Trophoblast cell (in vitro differentiated cells and primary cell): ENCODE results near the gene RNF157.
"Not testable (repeated sequence)": the region's sequence is repeated elsewhere in the genome, so short reads cannot be mapped to it uniquely, and the experiment has no call there.

Experiments
- DNase-seq, 2 donors: peaks; one replicate each; pipeline ENCODE4 v3.0.0-alpha.2; 2016
- H2AFZ ChIP-seq: 2 replicates; pipeline ENCODE4 v1.6.1; 2013; ENCODE audit warnings: low read length, moderate library complexity, mild to moderate bottlenecking; ENCODE audit not compliant: insufficient read depth, poor library complexity
- H2AK5ac ChIP-seq: 2 replicates; pipeline ENCODE4 v1.6.1; 2013; ENCODE audit warnings: mild to moderate bottlenecking, low read length
- H2BK120ac ChIP-seq: 2 replicates; pipeline ENCODE4 v1.6.1; 2013; ENCODE audit warnings: low read length, mild to moderate bottlenecking, moderate library complexity; ENCODE audit not compliant: insufficient read depth, poor library complexity
- H2BK12ac ChIP-seq: 2 replicates; pipeline ENCODE4 v1.6.1; 2013; ENCODE audit warnings: mild to moderate bottlenecking, low read length, moderate library complexity
- H2BK5ac ChIP-seq: 2 replicates; pipeline ENCODE4 v1.6.1; 2013; ENCODE audit warnings: low read length, low read depth, moderate library complexity, mild to moderate bottlenecking; ENCODE audit not compliant: poor library complexity
- H3K14ac ChIP-seq: 2 replicates; pipeline ENCODE4 v1.6.1; 2013; ENCODE audit warnings: mild to moderate bottlenecking, low read length
- H3K18ac ChIP-seq: 2 replicates; pipeline ENCODE4 v1.6.1; 2013; ENCODE audit warnings: mild to moderate bottlenecking, low read length
- H3K23ac ChIP-seq: 2 replicates; pipeline ENCODE4 v1.6.1; 2013; ENCODE audit warnings: low read length
- H3K27ac ChIP-seq: 2 replicates; pipeline ENCODE4 v1.5.1; 2013; ENCODE audit warnings: low read depth, mild to moderate bottlenecking, inconsistent platforms, low read length, moderate library complexity
- H3K27me3 ChIP-seq: 2 replicates; pipeline ENCODE4 v1.6.1; 2013; ENCODE audit warnings: inconsistent platforms, mild to moderate bottlenecking, low read length, moderate library complexity; ENCODE audit not compliant: insufficient read depth
- H3K36me3 ChIP-seq, 2 experiments: 1 replicate in 1 of 2; 2 replicates in 1 of 2; pipeline ENCODE4 v1.6.1; 2013; ENCODE audit warnings: low read length in 2 of 2, mild to moderate bottlenecking in 2 of 2, moderate library complexity in 1 of 2; ENCODE audit not compliant: insufficient read depth in 2 of 2, control insufficient read depth in 1 of 2
- H3K4ac ChIP-seq: 2 replicates; pipeline ENCODE4 v1.6.1; 2013; ENCODE audit warnings: low read depth, mild to moderate bottlenecking, low read length, moderate library complexity
- H3K4me1 ChIP-seq, 2 experiments: 1 replicate in 1 of 2; 2 replicates in 1 of 2; pipeline ENCODE4 v1.6.1; 2013; ENCODE audit warnings: low read length in 2 of 2, mild to moderate bottlenecking in 2 of 2, moderate library complexity in 1 of 2; ENCODE audit not compliant: insufficient read depth in 2 of 2, control insufficient read depth in 1 of 2
- H3K4me2 ChIP-seq: 2 replicates; pipeline ENCODE4 v1.6.1; 2013; ENCODE audit warnings: inconsistent platforms, mild to moderate bottlenecking, low read length, moderate library complexity
- H3K4me3 ChIP-seq: 2 replicates; pipeline ENCODE4 v1.5.1; 2013; ENCODE audit warnings: mild to moderate bottlenecking, low read depth, low read length, inconsistent platforms
- H3K79me1 ChIP-seq: one replicate; pipeline ENCODE4 v1.6.1; 2013; ENCODE audit warnings: low read length
- H3K79me2 ChIP-seq: 2 replicates; pipeline ENCODE4 v1.6.1; 2013; ENCODE audit warnings: low read length, mild to moderate bottlenecking; ENCODE audit not compliant: control insufficient read depth, insufficient read depth, poor library complexity
- H3K9ac ChIP-seq: 2 replicates; pipeline ENCODE4 v1.6.1; 2013; ENCODE audit warnings: mild to moderate bottlenecking, low read length
- H3K9me3 ChIP-seq: 2 replicates; pipeline ENCODE4 v1.6.1; 2013; ENCODE audit warnings: low read depth, mild to moderate bottlenecking, control low read depth, inconsistent platforms, low read length; ENCODE audit not compliant: insufficient read depth
- H4K12ac ChIP-seq: 2 replicates; pipeline ENCODE4 v1.6.1; 2013; ENCODE audit warnings: low read depth, mild to moderate bottlenecking, low read length, moderate library complexity
- H4K8ac ChIP-seq: 2 replicates; pipeline ENCODE4 v1.6.1; 2013; ENCODE audit warnings: low read depth, mild to moderate bottlenecking, low read length, moderate library complexity
- H4K91ac ChIP-seq: one replicate; pipeline ENCODE4 v1.6.1; 2013; ENCODE audit warnings: low read depth, mild to moderate bottlenecking, low read length, moderate library complexity
- WGBS: extraction: QIAGEN DNeasy Blood & Tissue Kit; methylation state at CpG from one replicate; pipeline ENCODE4 v1.1.7; 2013; ENCODE audit warnings: missing lambda C conversion rate; ENCODE audit not compliant: insufficient read length, insufficient coverage; ENCODE audit errors: extremely low coverage; 5-methylcytosine and 5-hydroxymethylcytosine counted together

The RNF157 gene

GRCh38 chr17:76225373-76226086, 14.8 kb downstream of the RNF157 start:
- H4K91ac ChIP-seq, H3K4me2 ChIP-seq, H3K79me1 ChIP-seq, H3K4ac ChIP-seq, H3K4me3 ChIP-seq, H2AK5ac ChIP-seq, DNase-seq, H3K79me2 ChIP-seq, H2BK120ac ChIP-seq, H3K36me3 ChIP-seq, H3K9me3 ChIP-seq, H4K12ac ChIP-seq, H3K18ac ChIP-seq, H3K23ac ChIP-seq, H4K8ac ChIP-seq, H2AFZ ChIP-seq, H3K9ac ChIP-seq, H2BK5ac ChIP-seq, H3K14ac ChIP-seq, H2BK12ac ChIP-seq, H3K27me3 ChIP-seq, H3K4me1 ChIP-seq, H3K27ac ChIP-seq: not testable (repeated sequence)
- no CpG with 5 or more reads among the region's 7 CpGs for WGBS

GRCh38 chr17:76223802-76224201, 16.5 kb downstream of the RNF157 start:
- Histone ChIP-seq H4K8ac (no peak overlapping the region), H3K18ac (no peak overlapping the region), H2BK12ac (no peak overlapping the region), H3K23ac (no peak overlapping the region), H3K4me1 (peaks cover 0 to 2% of the 10 kb centered on the region in 2 experiments), H4K91ac (no peak overlapping the region), H3K79me2 (no peaks in the 10 kb centered on the region), H2BK120ac (no peak overlapping the region), H3K36me3 (no peaks in the 10 kb centered on the region), H3K4me3 (no peak overlapping the region), H3K79me1 (no peaks in the 10 kb centered on the region), H3K9me3 (no peaks in the 10 kb centered on the region), H2AFZ (no peak overlapping the region), H2AK5ac (no peak overlapping the region), H3K27me3 (no peaks in the 10 kb centered on the region), H3K27ac (no peak overlapping the region), H3K4me2 (no peak overlapping the region), H2BK5ac (no peak overlapping the region), H4K12ac (no peak overlapping the region), H3K4ac (no peak overlapping the region), H3K14ac (no peak overlapping the region), H3K9ac (no peak overlapping the region)
- no peak for DNase-seq
- no CpG with 5 or more reads among the region's 1 CpG for WGBS

GRCh38 chr17:76219670-76220383, 20.5 kb downstream of the RNF157 start:
- no peak overlapping the region for H2BK120ac ChIP-seq
- no peak overlapping the region for H4K91ac ChIP-seq
- no peak overlapping the region for H3K9ac ChIP-seq
- H4K8ac ChIP-seq: peak overlapping the region; percentile 28
- H3K27me3 ChIP-seq: no peaks in the 10 kb centered on the region
- H4K12ac ChIP-seq: no peak overlapping the region
- H2BK5ac ChIP-seq: no peak overlapping the region
- no peak overlapping the region for H2AFZ ChIP-seq
- H3K4ac ChIP-seq: no peak overlapping the region
- no peak overlapping the region for H2AK5ac ChIP-seq
- DNase-seq: no peak
- no CpG with 5 or more reads among the region's 7 CpGs for WGBS
- H3K4me2 ChIP-seq: no peak overlapping the region
- no peak overlapping the region for H3K14ac ChIP-seq
- H3K4me3 ChIP-seq: no peak overlapping the region
- H3K79me2 ChIP-seq: no peaks in the 10 kb centered on the region
- peaks cover 0 to 2% of the 10 kb centered on the region in 2 experiments for H3K4me1 ChIP-seq
- H3K79me1 ChIP-seq: no peaks in the 10 kb centered on the region
- no peaks in the 10 kb centered on the region for H3K36me3 ChIP-seq
- H3K23ac ChIP-seq: no peak overlapping the region
- H3K9me3 ChIP-seq: no peaks in the 10 kb centered on the region
- no peak overlapping the region for H2BK12ac ChIP-seq
- no peak overlapping the region for H3K27ac ChIP-seq
- H3K18ac ChIP-seq: no peak overlapping the region

GRCh38 chr17:76217081-76217480, 23.2 kb downstream of the RNF157 start:
- no peak for DNase-seq
- Histone ChIP-seq H2BK5ac (no peak overlapping the region), H2BK120ac (no peak overlapping the region), H4K12ac (no peak overlapping the region), H3K79me2 (no peaks in the 10 kb centered on the region), H3K4me2 (no peak overlapping the region), H3K23ac (no peak overlapping the region), H3K27ac (no peak overlapping the region), H3K18ac (no peak overlapping the region), H3K36me3 (no peaks in the 10 kb centered on the region), H3K79me1 (no peaks in the 10 kb centered on the region), H3K9me3 (no peaks in the 10 kb centered on the region), H3K4ac (no peak overlapping the region), H4K8ac (no peak overlapping the region), H3K27me3 (no peaks in the 10 kb centered on the region), H3K4me1 (no peaks in the 10 kb centered on the region), H2AFZ (no peak overlapping the region), H3K9ac (no peak overlapping the region), H2BK12ac (no peak overlapping the region), H2AK5ac (no peak overlapping the region), H3K4me3 (no peak overlapping the region), H3K14ac (no peak overlapping the region), H4K91ac (no peak overlapping the region)
- WGBS: no CpG with 5 or more reads among the region's 3 CpGs
